H1 (cell line): Measurements from ENCODE around the gene LHFPL2. TPM values are rescaled to one million over a fixed set of nuclear protein-coding genes. Genes with fewer than 3 reads are reported as not detected.

Experiments used
- CTCF ChIA-PET: fragments of 300-600 bp; sonication (Branson Sonifier 250); formaldehyde crosslinking; loops from one replicate; lab custom pipeline; 2021; ENCODE audit not compliant: partially characterized antibody; lab: Charles Lee
- POLR2A ChIA-PET: fragments of 300-600 bp; sonication (Branson Sonifier 250); formaldehyde crosslinking; loops from one replicate; lab custom pipeline; 2021; ENCODE audit warnings: inconsistent platforms; ENCODE audit not compliant: partially characterized antibody; lab: Charles Lee
- DNase-seq, 2 experiments: peaks; one replicate each; pipeline versions ENCODE4 v3.0.0 to v3.0.0-alpha.2; 2010 to 2022; ENCODE audit warnings: low spot score in 2 of 2, low read depth in 1 of 2, mixed read lengths in 1 of 2
- FAIRE-seq: peaks from 2 replicates; lab custom pipeline; 2011; peaks lifted over from hg19 to GRCh38; lab: Jason Lieb, UNC
- H2AFZ ChIP-seq: 2 replicates; pipeline ENCODE4 v1.8.1; 2012; ENCODE audit warnings: low read length, inconsistent platforms
- H2AK5ac ChIP-seq: 2 replicates; pipeline ENCODE4 v1.6.1; 2013; ENCODE audit warnings: low read depth, low read length
- H2BK120ac ChIP-seq: replicated peaks from 2 replicates; pipeline ENCODE3; 2013; ENCODE audit warnings: low read depth, low read length, inconsistent platforms
- H2BK12ac ChIP-seq: 2 replicates; pipeline ENCODE4 v1.6.1; 2013; ENCODE audit warnings: low read depth, low read length
- H2BK15ac ChIP-seq: 2 replicates; pipeline ENCODE4 v1.6.1; 2013; ENCODE audit warnings: low read length
- H2BK20ac ChIP-seq: 2 replicates; pipeline ENCODE4 v1.6.1; 2013; ENCODE audit warnings: low read length
- H2BK5ac ChIP-seq: 2 replicates; pipeline ENCODE4 v1.6.1; 2013; ENCODE audit warnings: low read depth, low read length
- H3K14ac ChIP-seq: 2 replicates; pipeline ENCODE4 v1.6.1; 2013; ENCODE audit warnings: inconsistent platforms; ENCODE audit not compliant: insufficient read length
- H3K18ac ChIP-seq: 2 replicates; pipeline ENCODE4 v1.6.1; 2013; ENCODE audit warnings: low read length; ENCODE audit errors: extremely low read depth
- H3K23ac ChIP-seq: 2 replicates; pipeline ENCODE4 v1.6.1; 2013; ENCODE audit warnings: inconsistent platforms; ENCODE audit not compliant: insufficient read length
- H3K23me2 ChIP-seq: 2 replicates; pipeline ENCODE4 v1.6.1; 2013; ENCODE audit warnings: low read depth, low read length
- H3K27ac ChIP-seq: 2 replicates; pipeline ENCODE4 v1.6.1; 2011; ENCODE audit warnings: low read depth, low read length, inconsistent platforms
- H3K27me3 ChIP-seq, 4 experiments: replicated peaks in 1 of 4; 1 replicate in 1 of 4; 2 replicates in 3 of 4; pipeline versions ENCODE4 v1.6.1 to v1.8.1; 2011 to 2013; ENCODE audit warnings: low read length in 3 of 4, mild to moderate bottlenecking in 3 of 4, inconsistent platforms in 2 of 4, mixed read lengths in 2 of 4, moderate library complexity in 1 of 4; ENCODE audit not compliant: control insufficient read depth in 3 of 4, insufficient read depth in 3 of 4; ENCODE audit errors: extremely low read depth in 1 of 4
- H3K36me3 ChIP-seq, 4 experiments: 2 replicates each; pipeline versions ENCODE4 v1.6.1 to v1.8.1; 2011 to 2013; ENCODE audit warnings: mild to moderate bottlenecking in 4 of 4, low read length in 3 of 4, moderate library complexity in 2 of 4, control low read depth in 1 of 4, inconsistent platforms in 1 of 4; ENCODE audit not compliant: insufficient read depth in 4 of 4, control insufficient read depth in 2 of 4
- H3K4ac ChIP-seq: replicated peaks from 2 replicates; pipeline ENCODE3; 2013; ENCODE audit warnings: low read length, low read depth, mixed read lengths, inconsistent platforms; ENCODE audit not compliant: insufficient read length
- H3K4me1 ChIP-seq, 4 experiments: replicated peaks in 1 of 4; 1 replicate in 1 of 4; 2 replicates in 3 of 4; pipeline versions ENCODE4 v1.6.1 to v1.8.1; 2011 to 2013; ENCODE audit warnings: low read length in 3 of 4, inconsistent platforms in 2 of 4, mixed read lengths in 1 of 4; ENCODE audit not compliant: insufficient read depth in 4 of 4, control insufficient read depth in 3 of 4
- H3K4me2 ChIP-seq, 2 experiments: 2 replicates each; pipeline versions ENCODE4 v1.6.1 to v1.8.1; 2011 to 2013; ENCODE audit warnings: low read depth in 2 of 2, low read length in 2 of 2, control low read depth in 1 of 2, inconsistent platforms in 1 of 2, mild to moderate bottlenecking in 1 of 2; ENCODE audit not compliant: insufficient read depth in 1 of 2
- H3K4me3 ChIP-seq, 4 experiments: fragments of 200-600, 300-600 bp in 1 of 4; sonication (generic), shearing (Covaris generic), sonication (Bioruptor Twin) in 1 of 4; 2 replicates each; pipeline versions ENCODE4 v1.5.1 to v1.8.1; 2011 to 2016; ENCODE audit warnings: low read length in 4 of 4, low read depth in 3 of 4, control low read depth in 2 of 4, inconsistent platforms in 2 of 4, mild to moderate bottlenecking in 2 of 4, mixed read lengths in 1 of 4, moderate library complexity in 1 of 4; ENCODE audit not compliant: insufficient read depth in 2 of 4; ENCODE audit errors: extremely low read depth in 1 of 4
- H3K56ac ChIP-seq: replicated peaks from 2 replicates; pipeline ENCODE3; 2013; ENCODE audit warnings: low read depth, mild to moderate bottlenecking, mixed read lengths, low read length, inconsistent platforms; ENCODE audit not compliant: insufficient read length
- H3K79me1 ChIP-seq: 2 replicates; pipeline ENCODE4 v1.6.1; 2013; ENCODE audit warnings: low read depth, low read length, control low read depth
- H3K79me2 ChIP-seq, 2 experiments: 2 replicates each; pipeline versions ENCODE4 v1.6.1 to v1.8.1; 2012 to 2013; ENCODE audit warnings: low read length in 2 of 2, mild to moderate bottlenecking in 2 of 2, inconsistent platforms in 1 of 2; ENCODE audit not compliant: insufficient read depth in 2 of 2, control insufficient read depth in 1 of 2
- H3K9ac ChIP-seq, 4 experiments: replicated peaks in 1 of 4; 1 replicate in 1 of 4; 2 replicates in 3 of 4; pipeline versions ENCODE4 v1.6.1 to v1.8.1; 2011 to 2013; ENCODE audit warnings: low read depth in 3 of 4, low read length in 3 of 4, control low read depth in 2 of 4, mild to moderate bottlenecking in 2 of 4, moderate library complexity in 2 of 4, inconsistent platforms in 1 of 4; ENCODE audit errors: extremely low read depth in 1 of 4
- H3K9me3 ChIP-seq, 2 experiments: 2 replicates each; pipeline versions ENCODE4 v1.6.1 to v1.8.1; 2012 to 2013; ENCODE audit warnings: mild to moderate bottlenecking in 2 of 2, moderate library complexity in 2 of 2, control low read depth in 1 of 2, inconsistent platforms in 1 of 2, low read depth in 1 of 2, low read length in 1 of 2, mixed read lengths in 1 of 2; ENCODE audit not compliant: insufficient read depth in 2 of 2
- H4K20me1 ChIP-seq, 2 experiments: replicated peaks in 1 of 2; 2 replicates each; pipeline versions ENCODE3 to v1.8.1; 2011 to 2013; ENCODE audit warnings: inconsistent platforms in 2 of 2, low read length in 2 of 2, mild to moderate bottlenecking in 1 of 2; ENCODE audit not compliant: insufficient read depth in 2 of 2, control insufficient read depth in 1 of 2
- H4K5ac ChIP-seq: 2 replicates; pipeline ENCODE4 v1.6.1; 2013; ENCODE audit warnings: low read length, low read depth, mixed read lengths, inconsistent platforms; ENCODE audit not compliant: insufficient read length
- H4K8ac ChIP-seq: 2 replicates; pipeline ENCODE4 v1.8.0; 2013; ENCODE audit warnings: mild to moderate bottlenecking, moderate library complexity, low read length, inconsistent platforms; ENCODE audit not compliant: insufficient read depth; ENCODE audit errors: extremely low read depth
- H4K91ac ChIP-seq: replicated peaks from 2 replicates; pipeline ENCODE3; 2013; ENCODE audit warnings: low read length, mixed read lengths, inconsistent platforms; ENCODE audit not compliant: insufficient read length
- ATF3 ChIP-seq: IDR thresholded peaks from 2 replicates; pipeline ENCODE4 v1.6.1; 2011; ENCODE audit warnings: low read depth, mild to moderate bottlenecking, low read length; ENCODE audit not compliant: insufficient read depth
- CHD2 ChIP-seq: IDR thresholded peaks from 2 replicates; pipeline ENCODE4 v1.6.1; 2012; ENCODE audit warnings: low read length, improper control_type of control experiment
- FOSL1 ChIP-seq: IDR thresholded peaks from 2 replicates; pipeline ENCODE4 v1.6.1; 2011; ENCODE audit warnings: mild to moderate bottlenecking, low read depth, low read length, moderate library complexity; ENCODE audit not compliant: insufficient read depth
- JUND ChIP-seq: IDR thresholded peaks from 2 replicates; pipeline ENCODE4 v1.6.1; 2011; ENCODE audit warnings: mild to moderate bottlenecking, improper control_type of control experiment, low read length
- MAFK ChIP-seq: IDR thresholded peaks from 2 replicates; pipeline ENCODE4 v1.6.1; 2012; ENCODE audit warnings: low read depth, mild to moderate bottlenecking, improper control_type of control experiment, low read length
- NRF1 ChIP-seq: IDR thresholded peaks from 2 replicates; pipeline ENCODE4 v1.6.1; 2011; ENCODE audit warnings: mild to moderate bottlenecking, low read depth, low read length, improper control_type of control experiment
- POLR2AphosphoS5 ChIP-seq: IDR thresholded peaks from 2 replicates; pipeline ENCODE4 v1.6.1; 2011; ENCODE audit warnings: low read depth, low read length
- RBBP5 ChIP-seq: IDR thresholded peaks from 2 replicates; pipeline ENCODE4 v1.7.1; 2012; ENCODE audit warnings: low read depth, mild to moderate bottlenecking, inconsistent platforms, low read length, moderate library complexity, borderline replicate concordance
- RNF2 ChIP-seq: fragments of 200-900, 300-1000 bp; sonication (generic); IDR thresholded peaks from 2 replicates; pipeline ENCODE4 v1.7.1; 2016; ENCODE audit warnings: borderline replicate concordance, low read depth, mild to moderate bottlenecking, antibody characterized with exemption, low read length; ENCODE audit not compliant: poor library complexity, severe bottlenecking; ENCODE audit errors: missing control alignments
- RXRA ChIP-seq: IDR thresholded peaks from 2 replicates; pipeline ENCODE4 v1.6.1; 2011; ENCODE audit warnings: low read depth, mild to moderate bottlenecking, low read length, moderate library complexity; ENCODE audit not compliant: insufficient read depth
- SIX5 ChIP-seq: IDR thresholded peaks from 2 replicates; pipeline ENCODE4 v1.6.1; 2011; ENCODE audit warnings: mild to moderate bottlenecking, low read depth, low read length
- SP4 ChIP-seq: IDR thresholded peaks from 2 replicates; pipeline ENCODE4 v1.6.1; 2012; ENCODE audit warnings: low read length, inconsistent platforms
- TAF7 ChIP-seq: optimal IDR thresholded peaks from 2 replicates; pipeline ENCODE3; 2011; ENCODE audit warnings: low read depth, mild to moderate bottlenecking, inconsistent platforms, low read length, moderate library complexity, borderline replicate concordance
- TCF12 ChIP-seq: IDR thresholded peaks from 2 replicates; pipeline ENCODE4 v1.6.1; 2011; ENCODE audit warnings: low read depth, mild to moderate bottlenecking, low read length
- WGBS, 2 experiments: shearing (Covaris generic) in 1 of 2; methylation state at CpG; one replicate each; pipeline versions ENCODE4 v1.1.6 to v1.1.7; 2013 to 2015; ENCODE audit warnings: low lambda C conversion rate in 2 of 2, mixed read lengths in 2 of 2, inconsistent platforms in 1 of 2, low coverage in 1 of 2, missing lambda C conversion rate in 1 of 2; ENCODE audit not compliant: insufficient replicate concordance in 2 of 2, insufficient coverage in 1 of 2, insufficient read length in 1 of 2; ENCODE audit errors: extremely low coverage in 1 of 2, missing lambda C conversion rate in 1 of 2; 5-methylcytosine and 5-hydroxymethylcytosine counted together
- polyA plus RNA-seq, 7 experiments: library from polyadenylated mRNA; depleted of rRNA in 3 of 7; stranded (reverse) in 5 of 7; unstranded in 2 of 7; fragments of >200 nt in 5 of 7; fragments of 200-250 nt in 2 of 7; gene quantifications; 1 replicate in 5 of 7; 2 replicates in 1 of 7; 4 replicates in 1 of 7; pipeline versions ENCODE4 v1.2.1 to v1.2.3, GENCODE V29; 2011 to 2013; ENCODE audit warnings: missing spikeins in 2 of 7, mixed read lengths in 2 of 7
- total RNA-seq: library from RNA; stranded (reverse); fragmentation: NEBNext Ultra II Directional; extraction: Animal tissue kit (Norgen Biotek cat#: 25700); gene quantifications from 2 replicates; pipeline ENCODE4 v1.2.1, GENCODE V29; 2021

The LHFPL2 gene
- total and polyA plus RNA-seq, 2 of the 8 experiments (the other 6 are each of a cell fraction or from before 2014, with no cell fraction given) = 9.6 to 43.0 TPM

- Histone ChIP-seq H3K9ac (no peak overlapping the region), H3K79me2 (no peaks in the 10 kb centered on the region), H3K27me3 (no peaks in the 10 kb centered on the region), H4K5ac (no peak overlapping the region), H3K56ac (no peak overlapping the region), H2AK5ac (no peak overlapping the region), H2BK20ac (no peak overlapping the region), H4K91ac (no peak overlapping the region), H3K4me1 (no peaks in the 10 kb centered on the region), H3K79me1 (no peaks in the 10 kb centered on the region; the same call in 1 of the 2 replicates), H3K4me3 (no peak overlapping the region), H3K18ac (no peak overlapping the region), H2AFZ (no peak overlapping the region), H2BK120ac (no peak overlapping the region), H4K8ac (no peak overlapping the region), H3K4ac (no peak overlapping the region), H4K20me1 (no peaks in the 10 kb centered on the region), H3K27ac (no peak overlapping the region), H3K14ac (no peak overlapping the region), H3K4me2 (no peak overlapping the region), H3K9me3 (no peaks in the 10 kb centered on the region), H3K36me3 (peaks cover 0 to 9% (median 4%) of the 10 kb centered on the region in 4 experiments; a peak in 4 of 8 replicates), H2BK5ac (no peak overlapping the region), H3K23me2 (no peaks in the 10 kb centered on the region; the same call in 1 of the 2 replicates), H2BK12ac (no peak overlapping the region), H2BK15ac (no peak overlapping the region), H3K23ac (no peak overlapping the region)
- FAIRE-seq = peak; percentile 32
- ChIA-PET CTCF (interaction anchor here (1.0 to 1.5 kb wide), 2 partner anchors 15 to 162 kb away, joined by 4 read pairs; no protein-coding TSS in a partner anchor), POLR2A (interaction anchor here (0.7 to 1.5 kb wide), 2 partner anchors 8 to 9 kb away, joined by 3 to 6 read pairs; no protein-coding TSS in a partner anchor)
- DNase-seq = no peak
- 96% methylated on average over 1 of the region's 1 CpG; no CpG with 5 or more reads in 1 of the 2 experiments for WGBS, 2 experiments
- TF ChIP-seq JUND (no peak), TAF7 (no peak), FOSL1 (no peak), NRF1 (no peak), MAFK (no peak), SIX5 (no peak), CHD2 (no peak), RXRA (no peak), SP4 (no peak), TCF12 (no peak), RNF2 (no peak), ATF3 (no peak), POLR2AphosphoS5 (no peak), RBBP5 (no peak)
These were observed 165.6 kb downstream of the LHFPL2 start for GRCh38 chr5:78482948-78483347.
